DMS 273 treated with DMSO at 0.1 percent for 48 hours (cell line): ENCODE measurements around the gene PACC1.

ENCODE experiments used
- DNase-seq: peaks from one replicate; lab custom pipeline; 2025; lab: John Stamatoyannopoulos, UW

The PACC1 gene

GRCh38 chr1:212414328-212415106 is at the start of gene PACC1:
PACC1 (minus strand) TSS chr1:212414886; CDS start chr1:212414757, 129 bp downstream.
- DNase-seq = peak; percentile 80

DNA sequence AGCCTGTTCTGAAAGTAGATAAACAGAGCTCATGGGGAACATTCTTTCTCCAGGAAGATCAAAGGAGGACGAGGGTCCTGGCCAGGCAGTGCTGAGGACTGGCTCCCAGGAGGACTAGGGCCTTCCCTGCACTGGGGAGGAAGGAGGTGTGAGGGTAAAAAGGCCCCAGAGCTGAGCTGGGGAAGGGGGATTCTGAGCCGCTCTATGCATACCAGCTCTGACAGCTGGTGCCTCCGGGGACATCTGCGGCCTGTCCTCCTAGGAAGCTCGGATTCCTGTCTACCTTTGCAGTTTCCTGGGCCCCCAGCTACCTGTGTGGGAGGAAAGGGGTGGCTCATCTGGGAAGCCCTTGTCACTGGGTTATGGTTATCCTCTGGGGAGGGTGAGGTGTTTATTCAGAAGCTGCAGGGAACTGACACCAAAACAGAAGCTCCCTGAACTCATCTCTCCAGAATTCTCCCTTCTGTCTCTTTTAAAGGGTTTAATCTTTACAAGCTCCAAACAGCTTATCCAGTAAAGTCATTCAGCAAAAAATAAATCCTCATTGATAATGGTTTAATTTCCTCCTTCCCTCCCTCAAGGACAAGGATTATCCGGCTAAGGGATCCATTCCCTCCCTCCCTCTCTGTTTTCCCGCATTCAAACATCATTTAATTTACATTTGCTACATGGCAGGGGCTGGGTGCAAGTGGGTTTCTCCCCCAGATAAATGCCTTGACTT is 49.0 kb upstream of the PACC1 start:
- no peak for DNase-seq

DNA sequence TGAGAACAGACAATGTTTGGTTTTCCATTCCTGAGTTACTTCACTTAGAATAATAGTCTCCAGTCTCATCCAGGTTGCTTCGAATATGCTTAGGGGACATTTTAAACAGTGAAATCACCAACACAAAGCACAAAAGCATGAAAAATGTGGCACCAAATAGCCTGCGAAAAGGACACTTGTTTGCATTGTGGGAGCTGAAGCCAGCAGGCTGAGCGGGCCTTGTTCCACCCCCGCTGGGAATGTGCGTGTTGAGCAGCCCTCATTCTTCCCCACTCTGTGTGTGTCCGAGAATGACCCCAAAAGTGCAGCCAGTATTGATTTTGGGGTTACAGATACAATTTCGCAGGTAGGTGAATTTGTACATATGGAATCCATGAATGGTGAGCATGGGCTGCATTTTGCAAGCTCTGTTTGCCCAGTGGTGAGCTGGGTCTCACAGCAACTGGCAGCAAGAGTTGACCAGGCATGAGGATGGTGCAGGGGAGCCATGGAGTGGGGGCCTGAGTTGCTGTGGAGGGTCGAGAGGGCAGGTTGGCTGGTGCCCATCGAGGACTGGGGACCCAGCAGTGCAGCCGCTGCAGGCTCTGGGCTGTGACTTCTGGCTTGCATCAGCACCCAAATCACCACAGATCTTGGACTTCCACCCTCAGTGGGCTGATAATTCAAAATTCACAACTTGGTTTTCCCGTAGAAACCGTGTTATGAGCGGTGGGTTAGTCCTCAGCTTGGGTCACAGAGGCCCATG is 47.4 kb upstream of the PACC1 start:
- no peak for DNase-seq

DNA sequence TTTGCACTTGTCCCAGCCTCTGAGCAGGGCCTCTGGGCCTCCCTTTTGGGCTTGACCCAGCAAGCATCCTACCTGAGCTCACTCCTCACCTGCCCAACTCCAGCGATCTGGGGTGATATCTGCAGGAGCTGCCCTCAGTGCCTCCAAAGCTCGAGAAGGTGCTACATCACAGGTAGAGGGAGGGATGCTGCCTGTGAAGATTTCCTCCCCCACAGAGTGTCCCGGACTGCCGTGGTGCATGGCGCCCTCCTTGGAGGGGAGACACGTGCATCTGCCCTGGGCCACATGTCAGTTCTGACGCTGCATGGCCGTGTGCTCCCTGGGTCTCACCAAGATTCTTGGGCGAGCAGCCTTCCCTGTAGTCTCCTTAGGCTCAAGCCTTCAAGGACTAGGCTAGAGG is 45.7 kb upstream of the PACC1 start:
- DNase-seq = no peak

DNA sequence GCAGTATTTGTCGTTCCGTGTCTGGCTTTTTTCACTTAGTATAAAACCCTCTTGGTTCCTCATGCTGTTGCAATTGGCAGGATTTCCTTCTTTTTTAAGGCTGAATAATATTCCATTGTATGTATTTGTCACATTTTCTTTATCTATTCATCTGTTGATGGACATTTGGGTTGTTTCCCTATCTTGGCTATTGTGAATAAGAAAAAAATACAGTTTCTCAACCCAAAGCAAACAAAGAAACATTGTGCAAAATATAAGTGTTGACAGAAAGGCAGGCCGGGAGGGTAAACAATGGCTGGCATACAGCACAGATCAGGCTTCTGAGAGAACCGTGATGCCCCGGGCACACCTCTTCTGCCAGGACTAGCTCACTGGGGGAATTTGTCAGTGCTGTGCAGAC is 45.0 kb upstream of the PACC1 start:
- DNase-seq = no peak

DNA sequence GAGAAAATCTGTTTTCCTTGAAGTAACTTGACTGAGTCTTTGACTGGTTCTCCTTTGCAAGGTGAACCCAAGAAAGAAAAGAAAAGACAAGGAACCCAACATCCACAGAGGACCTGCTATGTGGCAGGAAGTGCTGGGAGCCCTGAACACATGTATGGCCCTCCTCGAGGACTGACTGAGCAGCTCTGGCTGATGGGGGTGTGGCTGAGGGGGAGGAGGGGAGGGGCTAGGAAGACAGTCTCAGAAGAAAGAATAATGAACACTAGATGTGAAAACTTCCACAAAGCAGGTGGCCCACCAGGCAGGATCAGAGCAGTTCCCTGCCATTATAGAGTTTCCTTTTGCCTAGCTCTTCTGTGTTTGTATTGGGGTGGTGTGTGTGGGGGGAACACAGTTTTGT is 44.1 kb upstream of the PACC1 start:
- DNase-seq = no peak

GRCh38 chr1:212457740-212458338 is 43.2 kb upstream of the PACC1 start:
- peak; percentile 28 for DNase-seq

DNA sequence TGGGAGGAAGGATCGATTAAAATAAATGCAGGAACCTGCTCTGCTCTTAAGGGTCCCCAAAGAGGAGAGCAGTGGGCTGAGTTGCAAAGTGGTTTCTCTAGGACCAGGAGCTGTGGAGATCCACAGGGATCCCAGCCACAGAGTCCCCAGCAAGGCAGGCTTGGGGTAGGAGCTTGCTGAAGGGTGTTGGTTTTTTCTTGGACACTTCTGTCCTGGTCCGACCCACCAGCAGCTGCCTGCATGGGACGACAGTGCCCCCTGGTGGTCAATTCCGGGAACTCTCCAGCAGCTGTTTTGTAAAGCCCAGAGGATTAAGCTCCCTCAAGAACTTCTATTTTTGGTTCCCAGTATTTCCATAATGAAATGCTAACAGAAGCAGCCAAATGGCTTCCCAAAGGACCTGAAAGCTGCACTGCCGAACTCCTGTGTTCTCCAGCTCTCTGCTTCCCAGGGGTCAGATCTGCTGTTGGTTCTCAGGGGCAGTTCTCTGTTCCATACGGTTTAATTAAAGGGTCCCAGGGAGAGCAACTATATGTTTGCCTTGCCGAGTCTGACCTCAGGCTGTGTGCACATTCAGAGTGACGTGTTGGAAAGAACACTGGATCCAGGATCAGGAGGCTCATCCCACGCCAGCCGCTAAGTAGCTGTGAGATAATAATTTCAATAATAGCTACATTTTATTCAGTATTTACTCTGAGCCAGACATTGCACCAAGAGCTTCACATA is 41.3 kb upstream of the PACC1 start:
- DNase-seq = peak; percentile 55

GRCh38 chr1:212455401-212455800 is 40.7 kb upstream of the PACC1 start:
- no peak for DNase-seq

GRCh38 chr1:212454741-212455140 is 40.1 kb upstream of the PACC1 start:
- no peak for DNase-seq

GRCh38 chr1:212453156-212453857 is 38.6 kb upstream of the PACC1 start:
- no peak for DNase-seq

- DNase-seq = no peak
Measured at GRCh38 chr1:212452323-212453155, 37.9 kb upstream of the PACC1 start.

- no peak for DNase-seq
Measured at GRCh38 chr1:212451416-212452322, 37.0 kb upstream of the PACC1 start.

DNA sequence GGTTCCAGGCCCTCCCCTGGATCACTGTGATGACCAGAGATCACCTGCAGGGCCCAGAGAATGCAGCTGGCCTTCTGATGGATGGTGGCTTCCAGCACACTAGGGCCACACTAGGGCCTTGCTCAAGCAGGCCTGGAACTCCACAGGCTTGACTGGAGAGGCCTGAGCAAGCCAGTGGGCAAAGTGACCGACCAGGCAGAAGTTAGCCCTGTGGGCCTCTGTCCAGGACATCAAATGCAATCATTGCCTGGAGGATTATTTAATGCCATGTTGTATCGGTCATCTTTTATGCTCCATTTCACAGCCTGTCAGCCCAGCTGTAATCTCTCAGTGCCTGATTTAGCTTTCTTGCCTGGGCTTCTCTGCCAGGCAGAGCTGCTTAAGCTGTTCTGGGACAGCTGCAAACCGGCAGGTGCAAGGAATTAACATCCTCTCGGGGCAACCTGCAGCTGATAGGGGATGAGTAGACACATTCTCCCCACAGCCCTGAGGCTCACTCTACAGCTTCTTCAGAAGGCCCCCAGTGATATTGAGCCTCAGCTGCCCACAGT is 35.7 kb upstream of the PACC1 start:
- DNase-seq = no peak

DNA sequence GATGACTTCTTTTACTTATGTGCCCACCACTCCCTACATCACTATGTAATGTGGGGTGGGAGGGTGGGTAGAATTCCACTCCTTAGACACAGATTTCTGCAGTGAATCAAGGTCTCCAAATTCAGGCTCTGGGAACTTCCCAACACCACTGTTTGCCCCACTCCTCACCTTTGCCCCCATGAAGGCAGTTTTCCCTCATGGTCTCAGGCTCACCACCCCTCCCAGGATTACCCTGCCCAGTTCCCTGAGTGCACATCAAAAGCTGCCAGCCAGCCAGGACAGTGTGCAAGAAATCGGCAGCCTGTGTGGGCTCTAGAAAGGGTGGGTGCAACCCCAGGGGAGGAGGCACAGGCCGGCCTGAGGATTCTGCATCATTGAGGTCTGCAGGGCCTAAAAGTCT is 32.8 kb upstream of the PACC1 start:
- DNase-seq = no peak

GRCh38 chr1:212446333-212446732 is 31.6 kb upstream of the PACC1 start:
- DNase-seq = no peak

- DNase-seq = no peak
Measured at GRCh38 chr1:212442408-212442807, 27.7 kb upstream of the PACC1 start.

- no peak for DNase-seq
Measured at GRCh38 chr1:212440419-212440818, 25.7 kb upstream of the PACC1 start.

DNA sequence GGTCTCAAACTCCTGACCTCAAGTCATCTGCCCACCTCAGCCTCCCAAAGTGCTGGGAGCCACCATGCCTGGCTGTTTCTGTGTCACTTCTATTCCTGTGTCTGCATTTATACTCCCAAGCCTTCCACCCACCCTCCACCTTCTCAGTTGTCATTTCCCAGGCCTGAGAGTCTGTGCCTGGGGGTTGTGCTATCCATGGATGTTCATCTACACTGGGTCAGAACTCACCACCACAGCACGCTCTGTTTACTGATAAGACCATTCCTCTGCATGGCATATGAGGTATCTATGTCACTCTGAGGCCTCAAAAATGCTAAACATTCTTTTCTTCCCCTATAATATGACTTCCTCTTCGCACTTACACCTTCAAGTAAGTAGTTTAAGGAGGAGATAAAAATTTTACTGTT is 24.1 kb upstream of the PACC1 start:
- no peak for DNase-seq
